Sigmoid colon (tissue), 7 donors: ENCODE measurements around the gene SMIM22. TPM values are rescaled to one million over a fixed set of nuclear protein-coding genes. Genes with fewer than 3 reads are reported as not detected.
"Not testable (repeated sequence)": the region's sequence is repeated elsewhere in the genome, so short reads cannot be mapped to it uniquely, and the experiment has no call there.

Experiments
- DNase-seq: peaks from one replicate; pipeline ENCODE4 v3.0.0-alpha.2; 2019
- H3K27ac ChIP-seq, 4 donors: fragments of 200-600 bp; sonication (generic); one replicate each; pipeline ENCODE4 v1.5.1; 2016 to 2019; ENCODE audit warnings: mild to moderate bottlenecking in 1 of 4
- H3K27me3 ChIP-seq, 3 donors: fragments of 200-600 bp; sonication (generic); one replicate each; pipeline ENCODE4 v1.5.1; 2019; ENCODE audit warnings: mild to moderate bottlenecking in 1 of 3
- H3K36me3 ChIP-seq, 4 donors: fragments of 200-600 bp; sonication (generic); one replicate each; pipeline ENCODE4 v1.5.1; 2016 to 2019
- H3K4me1 ChIP-seq, 4 donors: fragments of 200-600 bp; sonication (generic); one replicate each; pipeline ENCODE4 v1.5.1; 2017 to 2019
- H3K4me3 ChIP-seq, 4 donors: fragments of 200-600 bp; sonication (generic); one replicate each; pipeline ENCODE4 v1.5.1; 2017 to 2019; ENCODE audit warnings: mild to moderate bottlenecking in 2 of 4, moderate library complexity in 1 of 4
- H3K9me3 ChIP-seq, 4 donors: fragments of 200-600 bp in 3 of 4; sonication (generic) in 3 of 4; one replicate each; pipeline versions ENCODE4 v1.5.1 to v1.6.1; 2013 to 2019
- CTCF ChIP-seq, 4 experiments: fragments of 450-650 bp in 3 of 4; fragments of 200-600 bp in 1 of 4; IDR thresholded peaks; one replicate each; pipeline ENCODE4 v1.5.1; 2016 to 2019; ENCODE audit warnings: antibody characterized with exemption in 4 of 4, mild to moderate bottlenecking in 3 of 4, moderate library complexity in 2 of 4
- EP300 ChIP-seq, 4 donors: sonication (generic); formaldehyde crosslinking; IDR thresholded peaks; one replicate each; pipeline ENCODE4 v1.6.1; 2017; ENCODE audit warnings: antibody characterized with exemption in 4 of 4
- POLR2A ChIP-seq, 2 donors: fragments of 450-650 bp; IDR thresholded peaks; one replicate each; pipeline ENCODE4 v1.6.1; 2016; ENCODE audit warnings: antibody characterized with exemption in 2 of 2, mild to moderate bottlenecking in 2 of 2, moderate library complexity in 2 of 2
- POLR2AphosphoS5 ChIP-seq, 4 donors: sonication (generic); formaldehyde crosslinking; IDR thresholded peaks; one replicate each; pipeline ENCODE4 v1.6.1; 2017; ENCODE audit warnings: antibody characterized with exemption in 4 of 4
- WGBS, 2 donors: extraction: QIAGEN DNeasy Blood & Tissue Kit; methylation state at CpG; one replicate each; pipeline ENCODE4 v1.1.7; 2013; 5-methylcytosine and 5-hydroxymethylcytosine counted together
- intact Hi-C: fragments of 100-400 bp; cut with DNase I; formaldehyde crosslinking; loops from one replicate; pipeline ENCODE4 v1.15.1; 2023
- polyA plus RNA-seq, 3 donors: library from polyadenylated mRNA; stranded (reverse); fragments of 200-250 nt; gene quantifications; one replicate each; pipeline ENCODE4 v1.2.3, GENCODE V29; 2013
- total RNA-seq, 4 donors: library from RNA; depleted of rRNA; stranded (reverse); fragments of >200 nt; gene quantifications; one replicate each; pipeline ENCODE4 v1.1.0, GENCODE V29; 2016
- donor health status: healthy with polysubstance abuse.
- donor health status: Bipolar disorder and iron deficiency.
- donor health status: healthy.

Gene SMIM22
- total and polyA plus RNA-seq, 7 donors = 848 to 2,006 (median 1,963) TPM; not detected in 4

- intact Hi-C loops = no loop called here
- 89 to 91% methylated on average over 25 of the region's 25 CpGs for WGBS, 2 donors
- no peak for TF ChIP-seq POLR2AphosphoS5 (IDR thresholded peaks at IDR 0.05)
- Histone ChIP-seq H3K27ac (no peak overlapping the region), H3K4me3 (no peak overlapping the region), H3K36me3 (no peaks in the 10 kb centered on the region), H3K9me3 (no peaks in the 10 kb centered on the region), H3K27me3 (no peaks in the 10 kb centered on the region), H3K4me1 (no peaks in the 10 kb centered on the region)
- no peak for DNase-seq
These were observed 11.8 kb upstream of the SMIM22 start for GRCh38 chr16:4783251-4783950.

GRCh38 chr16:4783951-4784336 is 11.2 kb upstream of the SMIM22 start:
- Histone ChIP-seq H3K27me3 (no peaks in the 10 kb centered on the region), H3K27ac (no peak overlapping the region), H3K9me3 (no peaks in the 10 kb centered on the region), H3K36me3 (no peaks in the 10 kb centered on the region), H3K4me3 (no peak overlapping the region), H3K4me1 (no peaks in the 10 kb centered on the region)
- 82 to 84% methylated on average over 16 of the region's 16 CpGs for WGBS, 2 donors
- intact Hi-C loops = no loop called here
- no peak for DNase-seq
- TF ChIP-seq CTCF (IDR thresholded peaks at IDR 0.05) (no peak), POLR2AphosphoS5 (IDR thresholded peaks at IDR 0.05) (no peak), POLR2A (IDR thresholded peaks at IDR 0.05) (no peak)

GRCh38 chr16:4784444-4784987 is 10.7 kb upstream of the SMIM22 start:
- H3K4me1 ChIP-seq, H3K4me3 ChIP-seq, intact Hi-C loops, H3K27me3 ChIP-seq, H3K36me3 ChIP-seq, H3K27ac ChIP-seq, DNase-seq, H3K9me3 ChIP-seq: not testable (repeated sequence)
- 92% methylated on average over 14 of the region's 14 CpGs for WGBS, 2 donors

GRCh38 chr16:4785758-4786433 is 9.3 kb upstream of the SMIM22 start:
- 55 to 85% methylated on average over 23 of the region's 23 CpGs for WGBS, 2 donors
- no peak for DNase-seq
- no peaks in the 10 kb centered on the region for H3K27me3 ChIP-seq

GRCh38 chr16:4787068-4787467 is 8.1 kb upstream of the SMIM22 start:
- H3K27ac ChIP-seq = no peak overlapping the region
- intact Hi-C loops = no loop called here
- TF ChIP-seq POLR2A (IDR thresholded peaks at IDR 0.05) = no peak
- TF ChIP-seq POLR2AphosphoS5 (IDR thresholded peaks at IDR 0.05) = no peak
- TF ChIP-seq EP300 (IDR thresholded peaks at IDR 0.05) = no peak
- TF ChIP-seq CTCF (IDR thresholded peaks at IDR 0.05) = no peak
- no peaks in the 10 kb centered on the region for H3K27me3 ChIP-seq
- H3K4me3 ChIP-seq = no peak overlapping the region
- no peaks in the 10 kb centered on the region for H3K9me3 ChIP-seq
- WGBS, 2 donors = 94 to 97% methylated on average over 8 of the region's 8 CpGs
- no peaks in the 10 kb centered on the region for H3K4me1 ChIP-seq
- DNase-seq = no peak
- H3K36me3 ChIP-seq = no peaks in the 10 kb centered on the region

More at GRCh38 chr16:4785758-4786433, 9.3 kb upstream of the SMIM22 start:
- Histone ChIP-seq H3K27ac (no peak overlapping the region), H3K4me3 (no peak overlapping the region), H3K9me3 (no peaks in the 10 kb centered on the region), H3K4me1 (no peaks in the 10 kb centered on the region), H3K36me3 (no peaks in the 10 kb centered on the region)
- TF ChIP-seq EP300 (IDR thresholded peaks at IDR 0.05) (no peak), CTCF (IDR thresholded peaks at IDR 0.05) (no peak), POLR2A (IDR thresholded peaks at IDR 0.05) (no peak), POLR2AphosphoS5 (IDR thresholded peaks at IDR 0.05) (no peak)
- intact Hi-C loops = no loop called here
